Hematopoietic multipotent progenitor cell treated with erythropoietin and hydrocortisone succinate and interleukin-3 and kit ligand, for 17 days (in vitro differentiated cells): ENCODE data around the gene OGFRL1.
A peak's percentile ranks its signal among the peaks of the same experiment; 100 is the strongest.
"Not testable (repeated sequence)": the region's sequence is repeated elsewhere in the genome, so short reads cannot be mapped to it uniquely, and the experiment has no call there.

Experiments used
- DNase-seq: peaks from one replicate; pipeline ENCODE4 v3.0.0-alpha.2; 2015; ENCODE audit warnings: low spot score

Gene OGFRL1

DNA sequence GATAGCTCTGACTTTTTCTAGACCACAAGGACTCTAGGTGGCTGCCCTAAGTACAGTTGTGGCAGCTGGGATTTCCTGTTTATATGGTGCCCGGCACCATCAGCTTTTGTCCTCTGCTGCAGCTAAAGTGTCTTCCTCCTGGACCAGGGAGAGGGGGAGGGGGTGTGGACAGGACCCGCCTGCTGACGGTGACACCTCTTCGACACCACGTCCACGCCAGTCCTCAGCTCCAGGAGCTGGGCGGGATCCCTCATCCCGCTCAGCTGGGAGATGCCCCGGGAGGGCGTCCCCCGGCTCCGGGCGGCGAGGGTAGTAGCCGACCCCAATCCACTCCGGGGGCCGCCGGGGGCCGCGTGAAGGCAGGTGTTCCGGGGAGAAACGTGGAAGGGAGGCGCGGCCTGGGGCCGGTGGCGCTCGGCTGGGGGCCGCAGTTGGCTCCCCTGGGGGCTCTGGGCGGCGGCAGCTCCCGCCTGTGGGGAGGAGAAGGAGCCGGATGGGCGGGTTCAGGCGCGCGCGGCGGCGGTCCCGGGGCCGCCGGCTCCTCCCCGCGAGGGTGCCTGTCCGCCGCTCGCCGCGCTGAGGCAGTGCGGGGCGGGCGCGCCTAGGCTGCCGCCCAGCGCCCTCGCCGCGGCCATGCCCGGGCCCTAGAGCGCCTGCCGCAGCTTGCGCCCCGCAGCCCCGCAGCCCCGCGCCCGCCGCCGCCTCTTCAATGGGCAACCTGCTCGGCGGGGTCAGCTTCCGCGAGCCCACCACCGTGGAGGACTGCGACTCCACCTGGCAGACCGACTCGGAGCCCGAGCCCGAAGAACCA is at the start of gene OGFRL1:
OGFRL1 (plus strand) TSS at position 584 of the 811 bp plus-strand sequence; CDS start at position 710, 126 bp downstream.
- peak; percentile 33 for DNase-seq

GRCh38 chr6:71239694-71240093 is 48.9 kb upstream of the OGFRL1 start:
- DNase-seq: no peak

DNA sequence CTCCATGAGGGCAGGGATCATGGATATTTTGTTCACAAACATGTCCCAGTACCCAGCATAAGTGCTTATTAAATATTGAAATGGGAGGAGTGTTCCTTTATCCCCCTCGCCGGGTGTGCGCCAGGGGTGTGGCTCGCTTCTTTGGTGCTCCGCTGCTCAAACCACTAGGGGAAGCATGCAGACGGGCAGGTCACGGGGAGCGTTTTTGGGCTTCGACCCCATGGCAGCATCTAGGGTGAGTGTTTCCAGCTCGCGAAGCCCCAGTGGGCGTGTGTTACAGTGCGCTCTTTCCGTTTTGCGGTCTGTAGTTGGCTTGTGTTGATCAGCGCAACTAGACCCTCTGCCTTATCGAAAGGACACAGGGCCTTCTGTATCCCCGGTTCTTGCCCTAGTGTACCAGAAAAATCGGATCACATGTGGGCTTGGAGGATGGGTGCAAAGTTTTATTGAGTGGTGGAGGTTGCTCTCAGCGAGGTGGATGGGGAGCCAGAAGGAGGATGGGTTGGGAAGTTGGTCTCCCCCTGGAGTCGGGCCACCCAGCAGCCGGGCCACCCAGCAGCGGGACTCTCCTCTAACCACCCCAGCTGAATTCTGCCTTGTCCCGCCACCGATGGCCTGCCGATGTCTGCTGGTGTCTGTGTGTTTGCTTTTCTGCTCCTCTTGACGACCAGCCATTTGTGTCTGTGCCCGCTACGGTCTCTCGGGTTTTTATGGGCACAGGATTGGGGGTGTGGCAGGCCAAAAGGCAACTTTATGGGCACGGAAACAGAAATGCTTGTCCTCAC is 43.2 kb upstream of the OGFRL1 start:
- DNase-seq: no peak

DNA sequence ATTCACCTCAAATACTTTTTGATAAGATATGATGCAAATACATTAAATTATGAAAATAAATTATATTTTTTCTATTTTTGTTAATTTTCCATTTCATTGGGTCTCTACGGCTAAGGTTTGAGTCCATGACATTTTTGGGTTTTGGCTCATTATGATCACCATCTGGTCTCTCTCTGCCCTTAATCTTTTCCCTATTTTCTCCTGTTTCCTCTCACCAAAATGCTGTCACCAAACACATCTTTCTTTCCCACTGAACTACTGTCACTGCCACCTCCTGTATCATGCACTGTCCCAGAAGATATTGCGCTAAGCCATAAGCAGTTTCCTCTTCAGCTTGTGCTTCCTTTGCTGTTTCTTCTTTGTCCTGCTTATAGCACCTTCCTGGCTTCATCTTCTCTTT is 42.0 kb upstream of the OGFRL1 start:
- no peak for DNase-seq

GRCh38 chr6:71248306-71248765 is 40.3 kb upstream of the OGFRL1 start:
- DNase-seq: no peak

GRCh38 chr6:71248878-71249544 is 39.6 kb upstream of the OGFRL1 start:
- no peak for DNase-seq

GRCh38 chr6:71250099-71250602 is 38.5 kb upstream of the OGFRL1 start:
- no peak for DNase-seq

GRCh38 chr6:71252410-71252809 is 36.2 kb upstream of the OGFRL1 start:
- no peak for DNase-seq

GRCh38 chr6:71252960-71253359 is 35.7 kb upstream of the OGFRL1 start:
- no peak for DNase-seq

DNA sequence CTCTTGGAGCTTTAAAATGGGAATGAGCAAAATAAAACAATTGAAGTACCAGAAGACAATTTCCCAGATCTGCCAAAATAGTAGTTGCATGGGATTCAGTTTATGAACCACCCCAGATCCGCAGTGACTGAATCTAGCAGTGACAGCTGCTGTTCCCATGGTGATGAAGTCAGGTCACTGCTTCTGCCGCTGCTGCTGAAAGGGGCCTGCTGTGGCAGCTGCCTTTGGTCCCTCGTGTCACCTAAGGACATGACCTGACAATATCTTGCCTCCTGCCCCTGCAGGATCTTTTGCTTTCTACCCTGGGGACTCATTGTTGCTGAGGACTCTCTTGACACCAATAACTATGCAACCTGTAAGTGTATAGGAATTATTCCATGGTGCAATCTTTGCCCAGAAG is 34.3 kb upstream of the OGFRL1 start:
- no peak for DNase-seq

DNA sequence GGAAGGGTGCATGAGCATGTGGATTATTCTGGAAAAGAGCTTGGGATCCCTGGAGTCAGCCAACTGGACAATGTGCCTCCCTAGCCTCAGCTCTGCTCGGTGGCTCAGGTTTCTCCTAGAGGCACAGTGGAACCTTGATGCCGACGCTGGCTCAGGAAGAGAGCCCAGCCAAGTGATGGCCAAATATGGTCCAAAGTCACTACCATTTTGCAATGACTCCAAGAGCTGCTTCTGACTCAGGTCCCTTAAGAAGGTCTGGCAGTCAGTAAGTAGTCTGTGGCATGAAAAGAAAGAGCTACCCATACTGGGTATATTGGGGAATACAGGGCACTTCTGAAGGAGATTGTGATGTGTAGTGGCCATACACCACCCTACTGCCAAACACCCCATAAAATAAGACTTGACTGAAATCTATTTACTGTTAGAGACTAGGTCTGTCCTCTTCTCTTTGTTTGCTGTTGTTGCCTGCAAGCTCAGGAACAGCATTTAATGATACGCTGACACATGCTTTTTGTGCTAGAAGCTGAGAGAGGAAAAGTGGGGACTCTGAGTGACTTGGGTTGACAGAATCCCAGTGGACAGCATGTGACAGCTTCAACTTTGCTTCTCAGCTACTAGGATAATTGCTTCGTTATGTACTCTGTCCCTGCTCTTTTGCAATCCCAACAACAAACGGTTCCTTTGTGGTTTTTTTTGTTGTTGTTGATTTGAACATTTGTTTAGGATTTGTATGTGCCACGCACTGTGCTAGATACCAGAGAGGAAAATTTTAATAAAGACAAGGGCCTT is 30.3 kb upstream of the OGFRL1 start:
- DNase-seq: no peak

DNA sequence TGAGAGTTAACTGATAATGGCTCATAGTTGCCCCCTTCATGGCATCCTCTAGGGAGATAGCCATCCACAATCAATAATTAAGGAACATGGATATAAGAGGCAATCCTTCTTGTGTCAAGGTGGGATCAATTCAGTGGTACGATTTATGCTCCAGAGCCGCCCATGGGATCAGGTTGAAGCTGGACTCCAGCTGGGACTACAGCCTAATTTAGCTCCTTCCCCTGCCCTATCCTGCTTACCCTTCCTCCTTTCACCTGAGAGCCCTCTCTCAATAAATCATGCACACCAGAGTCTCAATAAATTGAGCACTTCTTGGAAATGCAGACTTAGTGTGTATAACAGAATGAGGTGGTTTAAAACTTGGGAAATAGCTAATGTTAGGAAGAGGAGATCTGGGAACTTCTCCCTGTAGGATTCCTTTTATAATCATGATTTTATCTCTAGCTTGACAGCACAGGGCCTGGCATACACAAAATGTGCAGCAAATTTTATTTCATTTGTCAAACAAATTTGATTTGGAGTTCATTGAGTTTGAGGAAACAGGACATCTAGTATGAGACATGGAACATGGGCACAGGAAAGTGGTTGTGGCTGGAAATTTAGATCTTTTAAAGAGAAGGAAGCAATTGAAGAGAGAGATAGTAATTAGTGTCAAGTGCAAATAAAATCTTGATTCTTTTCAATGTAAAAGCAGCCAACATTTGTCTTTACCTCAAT is 28.6 kb upstream of the OGFRL1 start:
- DNase-seq: no peak

GRCh38 chr6:71262914-71263313 is 25.7 kb upstream of the OGFRL1 start:
- DNase-seq: no peak

DNA sequence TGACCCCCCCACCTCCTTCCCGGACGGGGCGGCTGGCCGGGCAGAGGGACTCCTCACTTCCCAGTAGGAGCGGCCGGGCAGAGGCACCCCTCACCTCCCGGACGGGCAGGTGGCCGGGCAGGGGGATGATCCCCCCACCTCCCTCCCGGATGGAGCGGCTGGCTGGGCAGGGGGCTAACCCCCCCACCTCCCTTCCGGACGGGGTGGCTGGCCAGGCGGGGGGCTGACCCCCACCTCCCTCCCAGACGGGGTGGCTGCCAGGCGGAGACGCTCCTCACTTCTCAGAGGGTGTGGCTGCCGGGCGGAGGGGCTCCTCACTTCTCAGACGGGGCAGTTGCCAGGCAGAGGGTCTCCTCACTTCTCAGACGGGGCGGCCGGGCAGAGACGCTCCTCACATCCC is 22.2 kb upstream of the OGFRL1 start:
- DNase-seq: not testable (repeated sequence)

DNA sequence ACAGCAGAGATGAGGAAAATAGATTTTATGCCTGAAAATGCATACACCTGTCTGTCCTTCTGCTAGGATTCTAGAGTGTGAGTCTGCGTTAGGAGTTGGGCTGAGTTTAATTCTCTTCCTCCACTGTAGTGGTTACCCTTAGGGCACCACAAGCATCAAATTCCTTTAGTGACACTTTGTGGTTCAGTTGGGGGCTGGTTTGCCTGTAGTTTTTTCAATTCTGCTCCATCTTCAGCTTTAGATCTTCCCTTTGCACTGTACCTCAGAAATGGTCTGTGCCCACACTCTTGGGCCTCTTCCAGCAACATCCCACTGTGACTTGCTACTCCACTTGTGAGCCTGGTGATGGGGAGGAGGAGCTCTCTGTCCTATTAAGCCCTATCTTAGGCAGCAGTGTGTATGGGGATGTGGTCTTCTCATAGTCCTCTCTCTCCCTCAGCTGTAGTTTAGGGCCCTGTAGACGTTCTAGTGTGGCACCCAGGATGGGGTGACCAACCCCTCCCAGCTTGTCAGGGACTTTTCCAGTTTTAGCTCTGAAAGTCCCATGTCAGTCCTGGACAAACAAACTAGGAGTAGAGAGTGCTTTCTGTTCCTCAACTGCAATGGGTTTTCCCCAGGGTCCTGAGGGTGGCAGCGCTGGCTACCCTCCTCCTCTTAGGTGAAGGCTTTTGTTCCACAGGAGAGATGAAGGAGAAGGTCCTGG is 19.7 kb upstream of the OGFRL1 start:
- DNase-seq: no peak

- peak; percentile 58 for DNase-seq
Observed at GRCh38 chr6:71277926-71278600, 10.5 kb upstream of the OGFRL1 start.

- no peak for DNase-seq
Observed at GRCh38 chr6:71279321-71279720, 9.3 kb upstream of the OGFRL1 start.

- no peak for DNase-seq
Observed at GRCh38 chr6:71279740-71280139, 8.9 kb upstream of the OGFRL1 start.

- no peak for DNase-seq
Observed at GRCh38 chr6:71280701-71281100, 7.9 kb upstream of the OGFRL1 start.

DNA sequence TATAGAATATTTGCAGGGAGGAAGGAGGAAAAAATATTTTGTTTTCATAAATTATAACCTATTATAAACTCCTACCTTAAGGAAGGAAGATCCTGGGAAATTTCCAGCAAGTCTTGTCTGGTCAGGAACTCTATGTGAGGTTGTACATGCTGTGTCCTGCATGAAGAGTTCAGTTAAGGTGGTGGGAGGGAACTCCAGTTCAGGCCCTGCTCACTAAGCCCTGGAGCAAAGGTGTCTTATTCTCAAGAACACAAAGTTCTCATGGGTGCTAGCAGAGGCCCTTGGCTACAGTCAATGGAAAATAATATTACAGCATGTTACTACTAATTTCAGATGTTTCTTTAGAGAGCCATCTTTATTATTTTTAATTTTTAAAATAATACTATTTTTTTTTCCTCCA is 3.8 kb upstream of the OGFRL1 start:
- DNase-seq: no peak
